Lung (tissue), 12 donors: Measurements from ENCODE around the gene CFAP20. TPM values are rescaled to one million over a fixed set of nuclear protein-coding genes. Genes with fewer than 3 reads are reported as not detected.

Experiments
- ATAC-seq: fragments of 200-7000 bp; cut with Tn5 transposase; one replicate; pipeline ENCODE4 v1.9.1; 2020; ENCODE audit warnings: moderate number of reproducible peaks; ENCODE audit not compliant: insufficient read depth, low FRiP score
- DNase-seq, 3 donors: peaks; one replicate each; pipeline ENCODE4 v3.0.0-alpha.2; 2013 to 2017
- H3K27ac ChIP-seq, 2 donors: one replicate each; pipeline ENCODE4 v1.5.1; 2013; ENCODE audit warnings: mild to moderate bottlenecking in 2 of 2, moderate library complexity in 2 of 2, control low read depth in 1 of 2, inconsistent platforms in 1 of 2, low read depth in 1 of 2, low read length in 1 of 2
- H3K27me3 ChIP-seq, 3 donors: one replicate each; pipeline ENCODE4 v1.5.1; 2013; ENCODE audit warnings: low read length in 2 of 3; ENCODE audit not compliant: control insufficient read depth in 3 of 3, insufficient read depth in 3 of 3
- H3K36me3 ChIP-seq, 4 donors: one replicate each; pipeline ENCODE4 v1.5.1; 2013; ENCODE audit warnings: low read length in 4 of 4, mild to moderate bottlenecking in 1 of 4, moderate library complexity in 1 of 4; ENCODE audit not compliant: control insufficient read depth in 4 of 4, insufficient read depth in 4 of 4
- H3K4me1 ChIP-seq, 5 donors: one replicate each; pipeline ENCODE4 v1.5.1; 2013; ENCODE audit warnings: low read length in 5 of 5, mild to moderate bottlenecking in 2 of 5, moderate library complexity in 1 of 5; ENCODE audit not compliant: control insufficient read depth in 5 of 5, insufficient read depth in 5 of 5
- H3K4me3 ChIP-seq: one replicate; pipeline ENCODE4 v1.5.1; 2013; ENCODE audit warnings: mild to moderate bottlenecking, control low read depth, moderate library complexity
- H3K9ac ChIP-seq, 2 donors: one replicate each; pipeline ENCODE4 v1.5.1; 2013; ENCODE audit warnings: low read length in 2 of 2, control low read depth in 1 of 2; ENCODE audit not compliant: insufficient read depth in 1 of 2
- H3K9me3 ChIP-seq, 4 donors: one replicate each; pipeline ENCODE4 v1.5.1; 2013; ENCODE audit warnings: low read length in 3 of 4, mild to moderate bottlenecking in 1 of 4, moderate library complexity in 1 of 4; ENCODE audit not compliant: control insufficient read depth in 4 of 4, insufficient read depth in 3 of 4
- CTCF ChIP-seq: IDR thresholded peaks from 2 replicates; pipeline ENCODE4 v1.5.1; 2012; ENCODE audit warnings: mild to moderate bottlenecking; ENCODE audit errors: control extremely low read depth, extremely low read depth
- WGBS, 2 donors: extraction: QIAGEN DNeasy Blood & Tissue Kit; methylation state at CpG; one replicate each; pipeline ENCODE4 v1.1.7; 2013; 5-methylcytosine and 5-hydroxymethylcytosine counted together
- polyA plus RNA-seq, 2 donors: library from polyadenylated mRNA; stranded (reverse); fragments of 200-250 nt; gene quantifications; one replicate each; pipeline ENCODE4 v1.2.1, GENCODE V29; 2013
- total RNA-seq, 2 donors: library from RNA; depleted of rRNA in 1 of 2; stranded (reverse); fragments of >200 nt in 1 of 2; gene quantifications; one replicate each; pipeline ENCODE4 v1.2.1, GENCODE V29; 2014 to 2021
- donor health status: control.
- donor health status: control.
- donor health status: Bipolar disorder and iron deficiency.
- donor health status: healthy.
- donor health status: DM: yes; HTN: yes; CAD: no.

Gene CFAP20
- total and polyA plus RNA-seq, 4 donors: 20.6 to 86.3 (median 34.7) TPM

GRCh38 chr16:58127033-58127556 is 2.1 kb downstream of the CFAP20 start:
- DNase-seq (peak; percentile 57 to 91 (median 79)), ATAC-seq (no peak)

GRCh38 chr16:58126451-58126961 is 2.7 kb downstream of the CFAP20 start:
- Histone ChIP-seq H3K9ac (peak overlapping the region in 1 of 2 donors; percentile 79), H3K27me3 (no peaks in the 10 kb centered on the region), H3K9me3 (no peaks in the 10 kb centered on the region), H3K36me3 (no peaks in the 10 kb centered on the region), H3K4me1 (peaks cover 5 to 46% (median 25%) of the 10 kb centered on the region in 5 donors), H3K27ac (peak overlapping the region; percentile 37 to 41), H3K4me3 (no peak overlapping the region)
- 51 to 65% methylated on average over 4 of the region's 4 CpGs for WGBS, 2 donors
- no peak for DNase-seq
- no peak for TF ChIP-seq CTCF
- ATAC-seq: no peak

More at GRCh38 chr16:58127033-58127556, 2.1 kb downstream of the CFAP20 start:
- Histone ChIP-seq H3K27ac (peak overlapping the region; percentile 52 to 86), H3K27me3 (no peaks in the 10 kb centered on the region), H3K9ac (peak overlapping the region; percentile 34 to 79), H3K4me1 (peaks cover 5 to 40% (median 23%) of the 10 kb centered on the region in 5 donors), H3K9me3 (no peaks in the 10 kb centered on the region), H3K4me3 (no peak overlapping the region), H3K36me3 (no peaks in the 10 kb centered on the region)
- TF ChIP-seq CTCF: peak; percentile 16
- WGBS, 2 donors: 17 to 18% methylated on average over 7 of the region's 7 CpGs

DNA sequence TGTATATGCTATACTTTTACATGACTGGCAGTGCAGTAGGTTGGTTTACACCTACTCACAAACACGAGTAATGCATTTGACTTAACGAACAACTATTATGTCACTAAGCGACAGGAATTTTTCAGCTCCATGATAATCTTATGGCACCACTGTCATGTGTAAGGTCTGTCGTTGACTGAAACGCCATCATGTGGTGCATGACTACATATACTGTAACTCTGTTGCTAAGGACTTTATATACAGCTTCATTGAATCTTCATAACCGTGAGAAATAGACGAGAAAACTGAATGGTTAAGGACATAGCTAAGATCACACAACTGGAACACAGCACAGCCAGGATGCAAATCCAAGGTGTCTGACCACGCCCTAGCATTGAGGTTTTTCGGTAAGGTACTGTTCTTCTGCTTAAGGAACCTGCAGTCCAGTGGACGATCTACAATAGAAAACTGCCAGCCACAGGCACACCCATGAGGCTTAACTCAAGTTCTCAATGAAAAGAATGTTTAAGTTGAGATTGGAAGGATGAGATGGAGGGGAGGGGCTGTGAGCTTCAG is 3.3 kb downstream of the CFAP20 start:
- H3K36me3 ChIP-seq: no peaks in the 10 kb centered on the region
- no peaks in the 10 kb centered on the region for H3K27me3 ChIP-seq
- H3K9me3 ChIP-seq: no peaks in the 10 kb centered on the region
- H3K27ac ChIP-seq: peak overlapping the region in 1 of 2 donors; percentile 22
- 56 to 63% methylated on average over 10 of the region's 10 CpGs for WGBS, 2 donors
- TF ChIP-seq CTCF: no peak
- ATAC-seq (no peak), DNase-seq (no peak)
- H3K4me3 ChIP-seq: no peak overlapping the region
- H3K9ac ChIP-seq: peak overlapping the region in 1 of 2 donors; percentile 79
- peaks cover 5 to 52% (median 32%) of the 10 kb centered on the region in 5 donors for H3K4me1 ChIP-seq
